Brain pericyte (primary cell): ENCODE data around the gene IMP3.

Experiments
- DNase-seq: peaks from one replicate; pipeline ENCODE4 v3.0.0-alpha.2; 2012; ENCODE audit warnings: low read depth, low spot score

The IMP3 gene

DNA sequence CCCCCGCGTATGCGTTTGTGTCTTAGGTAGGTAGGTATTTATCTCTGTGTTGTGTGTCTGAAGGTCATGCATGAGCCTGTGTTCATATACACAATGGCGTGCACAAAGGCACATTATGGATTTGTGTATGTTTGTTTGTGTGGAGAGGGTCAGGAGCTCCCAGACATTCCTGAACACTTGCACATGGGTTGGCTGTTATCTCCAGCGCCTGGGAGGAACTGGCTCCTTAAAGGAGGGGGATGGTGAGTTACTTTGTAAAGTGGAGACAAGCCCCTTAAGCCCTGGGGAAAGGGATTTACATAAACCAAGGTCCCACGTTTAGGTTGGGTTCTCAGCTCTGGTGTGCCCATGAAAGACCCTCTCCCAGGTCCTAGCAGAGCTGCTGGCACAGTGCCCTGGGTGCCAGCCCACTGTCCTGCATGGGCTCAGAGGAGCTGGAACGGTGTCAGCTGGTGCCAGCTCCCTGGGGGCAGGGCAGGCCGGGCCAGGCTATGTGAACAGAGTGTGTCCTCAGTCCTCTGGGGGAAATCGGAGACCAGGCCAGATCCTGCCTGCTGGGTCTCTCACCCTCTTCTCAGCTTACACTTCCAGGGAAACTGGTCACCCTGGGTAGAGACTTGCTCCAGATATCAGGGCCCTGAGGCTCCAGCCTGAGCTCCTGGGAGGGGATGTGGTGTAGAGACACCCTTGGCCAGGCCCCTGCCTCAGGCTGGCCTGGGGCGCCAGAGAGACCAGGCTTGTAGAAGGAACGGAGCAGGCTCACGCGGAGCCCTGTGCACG is 32.8 kb upstream of the IMP3 start:
- DNase-seq = no peak

DNA sequence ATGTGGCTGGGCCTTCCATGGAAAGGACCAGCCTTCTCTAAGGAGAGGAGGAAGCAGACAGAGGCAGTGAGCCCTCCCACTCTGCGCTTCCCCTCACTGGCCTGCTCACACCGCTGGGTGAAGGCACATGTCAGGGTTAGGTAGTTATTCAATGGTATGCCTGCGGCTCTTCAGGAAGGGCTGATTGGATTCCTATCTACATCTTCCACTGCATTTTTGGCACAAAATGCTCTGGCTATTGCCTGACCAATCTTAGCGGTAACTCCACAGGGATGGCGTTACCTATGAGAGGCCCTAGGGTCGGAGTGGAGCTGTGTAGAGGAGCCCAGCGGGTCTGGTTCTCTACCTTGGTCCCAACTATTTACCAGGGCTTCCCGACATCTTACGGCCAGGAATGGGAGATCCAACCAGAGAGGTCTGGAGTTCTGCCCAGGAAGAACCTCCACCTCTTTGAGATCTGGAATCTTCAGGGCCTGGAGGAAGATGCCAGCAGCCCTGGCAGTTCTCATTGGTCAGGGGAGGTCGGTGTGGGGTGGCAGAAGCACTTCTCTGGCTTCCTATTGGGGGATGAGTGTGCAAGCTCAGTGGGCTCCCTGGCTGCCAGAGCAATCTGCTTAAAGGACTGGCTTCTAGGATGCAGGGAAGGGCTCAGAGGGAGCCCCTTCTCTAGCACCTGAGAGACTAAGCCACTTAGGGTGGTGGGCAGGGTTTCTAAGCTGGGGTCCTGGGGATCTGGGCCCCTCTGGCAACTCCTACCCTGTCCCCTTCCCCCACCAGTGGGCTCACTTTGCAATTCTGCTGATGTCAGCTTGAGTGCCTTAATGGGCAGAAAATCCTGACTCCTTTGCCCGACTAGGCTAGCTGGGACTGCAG is 31.9 kb upstream of the IMP3 start:
- DNase-seq = no peak

DNA sequence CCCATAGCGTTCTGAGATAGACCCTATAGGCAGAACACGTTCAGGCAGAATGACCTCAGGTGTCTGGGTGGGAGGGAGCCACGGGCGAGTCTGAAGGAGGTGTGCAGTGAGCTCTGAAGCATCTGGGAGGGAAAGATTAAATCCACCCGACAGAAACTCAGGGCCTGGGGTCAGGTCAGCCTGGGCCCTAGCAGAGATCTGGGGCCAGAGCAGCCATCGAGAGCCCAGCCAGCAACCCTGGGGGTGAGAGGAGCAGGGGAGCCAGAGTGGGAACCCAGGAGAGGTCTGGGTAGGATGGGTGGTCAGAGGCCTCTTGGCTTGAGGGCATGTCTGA is 29.8 kb upstream of the IMP3 start:
- DNase-seq = no peak

DNA sequence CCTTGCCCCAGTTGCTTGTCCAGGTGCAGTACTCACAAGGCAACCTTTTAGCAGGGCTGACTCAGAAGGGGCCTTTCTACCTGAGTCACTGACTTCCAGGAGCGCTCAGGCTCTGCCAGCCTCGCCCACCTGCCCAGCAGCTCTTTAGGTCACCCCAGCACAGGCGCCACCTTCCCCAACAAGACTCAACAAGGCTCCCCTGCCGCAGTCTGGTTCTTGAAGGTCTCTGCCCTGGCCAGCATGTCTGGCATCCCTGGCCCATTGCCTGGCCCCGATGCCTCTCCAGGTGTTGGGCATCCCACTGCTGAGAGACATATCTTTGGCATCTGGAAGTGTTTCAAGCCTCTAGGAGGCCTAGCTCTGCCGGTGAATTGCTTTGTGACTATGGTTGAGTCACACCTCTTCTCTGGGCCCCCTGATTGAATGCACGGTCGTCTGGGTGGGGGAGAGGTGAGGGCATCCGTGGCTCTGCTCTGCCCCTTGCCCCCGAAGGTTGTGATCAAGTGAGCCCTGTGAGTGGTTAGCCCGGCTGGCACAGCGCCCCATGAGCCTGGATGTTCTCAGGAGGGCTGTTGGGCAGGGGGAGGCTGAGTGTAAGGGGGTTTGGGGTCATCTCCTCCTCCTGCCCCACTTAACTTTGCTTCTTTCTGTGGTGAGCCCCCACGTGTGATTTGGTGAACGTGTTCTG is 29.3 kb upstream of the IMP3 start:
- DNase-seq = no peak

DNA sequence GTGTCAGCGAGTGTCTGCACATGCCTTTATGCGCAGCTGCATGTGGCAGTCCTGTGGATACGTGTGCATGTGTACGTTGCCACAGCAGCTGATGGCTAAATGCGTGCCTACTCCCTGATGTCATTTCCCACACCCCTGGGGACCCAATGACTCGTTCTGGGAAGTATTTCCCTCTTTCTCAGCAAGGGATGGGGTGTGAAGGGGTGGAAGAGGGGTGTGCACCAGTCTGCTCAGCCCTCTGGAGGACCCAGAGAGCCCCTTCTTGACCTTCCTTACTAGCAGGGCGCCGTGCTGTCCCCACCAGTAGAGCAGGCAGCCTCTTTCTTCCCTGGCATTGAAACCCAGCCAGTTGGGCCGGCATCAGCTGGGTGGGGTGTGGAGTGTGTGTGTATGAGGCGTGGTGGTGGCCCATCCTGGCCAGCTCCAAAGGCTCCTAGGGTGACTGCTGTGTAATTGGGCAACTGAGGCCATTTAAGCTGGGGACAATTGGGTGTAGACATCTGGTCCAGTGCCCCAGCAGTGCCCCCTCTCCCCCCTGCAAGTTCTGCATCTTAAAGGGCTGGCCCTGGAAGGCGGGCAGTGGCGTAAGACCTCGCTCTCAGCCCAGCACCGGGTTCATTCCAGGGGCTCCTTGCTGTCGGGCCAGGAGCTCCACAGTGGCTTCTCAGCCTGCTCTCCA is 26.9 kb upstream of the IMP3 start:
- DNase-seq = peak; percentile 77

DNA sequence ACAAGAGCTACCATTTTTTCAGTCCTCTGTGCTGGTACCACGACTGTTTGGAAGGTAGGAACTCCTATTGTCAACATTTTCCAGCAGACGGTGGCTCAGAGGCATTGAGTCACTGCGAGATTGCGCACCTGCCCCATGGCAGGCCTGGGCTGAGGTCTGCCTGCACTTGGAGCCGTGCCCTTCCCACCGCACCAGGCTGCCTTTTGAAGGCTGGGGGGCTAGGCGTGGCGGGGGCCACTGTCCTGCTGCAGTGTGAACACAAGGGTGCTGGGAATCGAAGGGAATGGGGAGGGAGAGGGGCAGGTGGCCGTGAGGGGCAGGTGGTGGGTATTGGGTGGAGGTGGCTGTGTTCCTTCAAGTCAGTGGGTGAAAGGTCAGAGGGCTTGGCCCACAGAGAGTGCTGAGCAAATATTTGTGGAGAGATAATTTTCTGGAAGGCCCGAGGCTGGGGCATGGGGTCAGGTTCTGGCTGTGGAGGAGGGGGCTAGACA is 24.0 kb upstream of the IMP3 start:
- no peak for DNase-seq

DNA sequence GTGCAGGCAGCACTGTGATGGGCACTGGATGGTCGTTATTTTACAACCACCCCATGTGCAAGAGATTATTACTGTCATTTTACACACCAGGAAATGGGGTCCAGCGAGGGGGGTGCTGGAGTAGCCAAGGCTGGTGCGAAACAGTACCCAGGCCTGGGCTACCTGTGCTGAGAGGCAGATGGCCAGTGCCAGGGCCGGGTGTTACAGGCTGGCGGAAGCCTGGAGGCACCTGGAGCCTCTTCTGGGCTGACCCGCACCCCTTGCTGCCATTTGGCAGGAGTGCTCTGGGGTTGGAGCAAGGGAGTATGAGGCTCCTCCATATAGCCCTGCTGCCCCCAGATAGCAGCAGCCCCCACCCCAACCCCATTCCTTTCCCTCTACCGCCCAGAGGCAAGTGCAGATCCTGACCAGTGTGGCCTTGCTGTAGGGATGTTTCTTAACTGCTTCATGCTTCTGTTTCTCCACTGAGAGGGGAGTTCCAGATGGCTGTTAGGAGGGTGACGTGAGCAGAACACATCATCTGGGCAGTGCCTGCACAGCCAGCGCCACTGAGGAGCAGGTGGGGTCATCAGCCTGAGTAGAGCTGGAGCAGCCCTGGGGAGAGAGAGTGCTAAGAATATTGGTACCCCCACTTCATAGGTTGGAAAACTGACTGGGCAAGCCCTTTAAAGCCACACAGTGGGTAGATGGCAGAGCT is 22.9 kb upstream of the IMP3 start:
- no peak for DNase-seq

DNA sequence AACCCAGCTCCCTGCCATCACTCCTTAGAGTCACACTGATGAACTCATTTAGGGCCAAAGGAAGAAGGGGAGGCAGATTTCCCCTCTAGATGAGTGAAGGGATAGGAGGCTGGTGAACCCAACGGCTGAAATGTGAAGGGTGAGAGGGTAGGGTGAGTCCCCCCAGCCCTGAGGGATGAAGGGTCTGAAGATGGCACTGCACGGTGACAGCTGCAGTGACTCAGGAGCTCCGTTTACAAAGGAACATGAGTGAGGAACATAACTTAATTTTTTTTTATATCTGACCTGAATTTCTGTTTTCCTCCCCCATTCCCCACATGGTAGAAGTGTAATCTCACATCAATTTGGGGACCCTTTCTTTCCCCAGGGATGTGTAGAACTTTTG is 21.7 kb upstream of the IMP3 start:
- DNase-seq = no peak

DNA sequence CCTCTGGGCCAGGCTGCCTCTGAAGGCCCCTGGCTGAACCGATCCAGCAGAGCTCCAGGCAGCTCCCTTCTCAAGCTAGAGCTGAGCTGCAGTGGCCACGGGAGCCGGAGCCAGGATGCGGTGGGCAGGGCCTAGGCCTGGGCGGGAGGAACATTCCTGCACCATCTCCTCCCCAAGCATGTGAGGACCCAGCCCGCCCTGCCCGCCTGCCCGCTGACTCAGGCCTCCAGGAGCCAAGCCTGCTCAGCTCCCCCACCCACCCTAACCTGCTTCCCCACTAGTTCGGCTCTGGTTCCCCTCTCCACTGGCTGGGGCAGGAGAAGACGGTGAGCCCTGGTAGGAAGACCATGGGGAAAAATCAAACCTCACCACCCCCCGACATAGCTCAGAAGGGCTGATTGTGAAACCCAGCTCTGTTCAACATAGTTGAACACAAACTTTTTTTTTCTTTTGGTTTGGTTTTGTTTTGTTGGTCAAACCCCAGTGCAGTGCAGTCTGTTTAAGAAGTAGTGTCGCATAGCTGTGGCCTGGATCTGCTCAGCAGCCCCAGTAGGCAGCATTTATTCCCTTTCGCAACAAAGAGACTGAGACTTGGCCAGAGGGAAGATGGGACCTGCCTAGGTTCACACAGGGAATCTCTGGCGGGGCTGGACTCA is 21.2 kb upstream of the IMP3 start:
- DNase-seq = peak; percentile 69

DNA sequence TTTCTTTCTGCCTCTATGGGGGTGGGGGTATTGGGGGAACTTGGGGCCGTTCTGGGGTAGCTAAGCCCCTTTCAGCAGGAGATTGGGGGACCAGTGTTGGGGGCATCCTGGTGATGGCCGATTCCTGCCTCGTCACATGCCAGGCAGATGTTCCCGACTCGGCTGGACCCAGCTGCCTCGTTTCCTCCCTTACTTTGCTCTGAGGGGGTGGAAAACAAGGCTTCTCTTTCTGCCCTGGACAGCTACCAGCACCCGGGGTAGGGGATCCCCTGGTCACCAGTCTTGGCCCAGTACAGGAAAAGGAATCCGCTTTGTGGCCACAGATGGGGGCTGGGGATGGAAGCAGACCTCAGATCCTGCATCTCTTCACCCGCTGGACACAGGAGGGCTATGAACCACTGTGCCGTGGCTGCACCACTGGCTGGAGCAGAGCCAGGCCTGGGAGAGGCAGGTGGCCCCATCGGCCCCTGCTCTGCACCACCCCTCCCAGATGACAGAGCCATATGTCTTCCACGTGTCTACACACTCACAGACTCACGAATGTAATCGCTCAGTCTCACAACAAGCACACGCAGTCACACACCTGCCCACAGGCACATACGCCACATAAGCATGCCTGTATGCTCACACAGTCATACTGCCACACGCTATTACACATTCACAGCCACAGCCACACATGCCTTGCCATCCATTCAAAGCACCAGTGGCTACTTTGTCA is 20.1 kb upstream of the IMP3 start:
- DNase-seq = no peak

DNA sequence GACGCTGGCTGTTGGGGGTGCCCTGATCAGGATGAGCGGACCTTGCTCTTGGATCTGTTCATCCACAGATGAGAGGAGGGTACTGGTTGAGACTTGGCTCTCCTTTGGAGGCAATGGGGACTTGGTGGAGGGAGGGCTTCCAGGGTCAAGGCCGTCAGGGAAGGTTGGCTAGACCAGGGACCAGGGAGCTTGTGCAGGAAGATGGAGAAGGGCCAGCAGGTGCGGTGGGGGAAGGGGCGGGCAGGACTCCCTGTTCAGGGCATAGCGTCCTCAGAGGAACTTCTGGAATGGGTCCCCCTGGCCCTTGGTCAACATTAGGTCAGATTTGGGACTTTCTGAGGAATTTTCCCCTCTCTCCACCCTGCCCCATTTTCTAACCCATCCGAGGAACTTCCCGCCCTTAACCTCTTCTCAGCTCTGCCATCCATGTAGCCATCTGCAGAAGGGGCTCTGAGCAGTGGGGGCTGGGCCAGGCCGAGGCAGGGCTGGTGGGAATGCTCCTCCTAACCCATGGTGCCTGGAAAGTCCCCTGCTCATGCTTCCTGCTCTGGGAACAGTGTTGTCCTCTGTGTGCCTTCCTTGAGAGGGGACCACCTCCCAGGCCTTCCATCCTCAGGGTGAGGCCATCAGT is 19.2 kb upstream of the IMP3 start:
- DNase-seq = no peak

DNA sequence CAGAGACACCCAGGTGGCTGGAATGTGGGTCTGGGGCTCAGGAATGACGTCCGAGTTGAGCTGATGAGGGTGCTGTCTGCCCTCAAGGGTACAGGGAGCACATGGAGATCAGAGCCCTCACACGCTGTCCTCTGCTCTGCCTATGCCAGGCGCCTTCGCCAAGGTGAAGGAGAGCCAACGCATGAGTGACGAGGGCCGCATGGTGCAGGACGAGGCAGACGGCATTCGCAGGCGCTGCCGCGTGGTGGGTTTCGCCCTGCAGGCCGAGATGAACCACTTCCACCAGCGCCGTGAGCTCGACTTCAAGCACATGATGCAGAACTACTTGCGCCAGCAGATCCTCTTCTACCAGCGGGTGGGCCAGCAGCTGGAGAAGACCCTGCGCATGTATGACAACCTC is 16.8 kb upstream of the IMP3 start:
- no peak for DNase-seq

DNA sequence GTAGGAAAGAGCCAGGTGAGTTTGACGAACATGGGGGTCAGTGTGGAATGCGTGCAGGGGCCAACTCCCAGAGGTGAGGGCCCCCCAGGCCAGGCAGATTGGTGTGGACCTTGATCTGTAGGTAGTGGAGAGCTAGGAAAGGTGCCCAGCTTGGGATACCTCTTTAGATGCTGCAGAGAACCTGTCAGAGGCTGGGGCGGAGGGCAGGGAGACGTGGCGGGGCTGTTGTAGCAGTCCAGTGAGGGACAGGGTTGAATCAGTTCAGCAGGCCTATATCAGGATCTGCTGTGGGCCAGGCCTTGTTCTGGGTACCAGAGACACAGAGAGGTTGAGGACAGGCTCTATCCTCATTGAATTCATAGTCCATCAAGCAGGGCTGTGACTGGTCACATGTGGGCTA is 16.3 kb upstream of the IMP3 start:
- DNase-seq = no peak

DNA sequence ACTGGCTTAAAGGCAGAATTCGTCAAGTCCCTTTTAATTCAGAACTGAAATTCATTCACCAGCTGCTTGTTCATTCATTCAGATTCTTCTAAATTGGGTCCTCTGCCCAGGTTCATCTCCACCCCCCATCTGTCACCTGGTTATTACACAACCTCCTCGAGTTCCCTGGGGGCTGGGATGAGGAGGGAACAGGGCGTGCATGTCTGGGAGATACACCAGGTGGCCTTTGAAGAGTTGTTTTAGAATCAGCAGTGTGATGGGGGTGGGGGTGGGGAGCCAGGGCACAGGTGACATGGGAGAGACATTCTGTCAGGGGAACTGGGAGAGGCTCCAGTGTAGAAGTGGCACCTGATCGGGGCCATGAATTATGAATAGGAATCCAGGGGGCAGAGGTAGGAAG is 15.9 kb upstream of the IMP3 start:
- no peak for DNase-seq

DNA sequence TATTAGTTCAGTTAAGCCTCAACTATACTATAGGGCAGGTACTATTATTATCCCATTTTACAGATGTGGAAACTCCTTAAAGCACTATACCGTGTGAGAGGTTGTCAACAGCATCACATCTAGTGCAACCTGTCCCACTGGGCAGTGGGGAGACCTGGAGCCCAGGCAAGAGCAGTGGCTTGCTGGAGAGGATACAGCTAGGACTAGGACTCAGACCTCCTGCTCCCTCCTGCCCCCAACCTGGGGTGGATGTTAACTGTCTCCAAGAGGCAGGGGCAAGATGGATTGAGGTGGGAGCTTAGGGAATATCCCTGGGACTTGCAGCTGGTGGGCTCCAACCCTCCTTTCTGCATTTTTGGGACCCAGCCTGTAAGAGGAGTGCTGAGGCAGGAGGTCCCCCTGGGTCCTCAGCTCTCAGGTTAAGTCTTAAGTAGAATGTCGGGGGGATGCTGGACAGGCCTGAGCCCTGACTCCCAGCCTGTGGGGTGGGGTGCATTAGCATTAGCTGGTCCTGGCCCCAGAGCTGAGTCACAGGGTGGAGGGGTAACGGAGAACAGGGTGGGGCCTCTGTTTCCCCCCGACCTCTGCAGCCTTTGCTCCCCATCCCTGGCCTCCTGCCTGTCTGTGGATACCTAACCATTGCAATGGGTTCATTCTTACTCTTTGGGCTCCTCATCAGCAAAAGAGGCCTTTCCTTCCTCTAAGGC is 14.3 kb upstream of the IMP3 start:
- DNase-seq = no peak

DNA sequence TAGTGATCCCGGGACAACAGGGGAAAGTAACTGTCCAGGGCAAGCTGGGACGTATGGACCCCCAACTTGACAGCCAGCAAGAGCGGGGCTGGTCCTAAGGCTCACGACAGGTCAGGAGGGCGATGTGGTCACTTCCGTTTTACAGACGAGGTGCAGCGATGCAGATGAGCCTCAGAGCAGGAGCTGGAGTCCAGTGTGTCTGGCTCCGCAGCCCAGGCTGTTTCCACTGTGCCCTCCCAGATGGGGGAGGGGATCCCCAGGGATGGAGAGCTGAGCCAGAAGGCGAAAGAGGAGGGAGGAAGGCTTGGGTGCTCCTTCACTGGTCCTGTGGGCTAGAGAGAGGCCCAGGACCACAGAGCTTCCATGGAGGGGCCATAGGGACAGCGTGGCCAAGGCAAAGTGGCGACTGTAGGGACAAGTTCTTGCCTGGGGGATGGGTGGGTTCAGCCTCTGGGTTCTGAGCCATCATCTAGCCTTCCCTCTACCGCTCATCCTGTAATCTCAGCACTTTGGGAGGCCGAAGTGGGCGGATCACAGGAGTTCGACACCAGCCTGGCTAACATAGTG is 13.4 kb upstream of the IMP3 start:
- DNase-seq = no peak

DNA sequence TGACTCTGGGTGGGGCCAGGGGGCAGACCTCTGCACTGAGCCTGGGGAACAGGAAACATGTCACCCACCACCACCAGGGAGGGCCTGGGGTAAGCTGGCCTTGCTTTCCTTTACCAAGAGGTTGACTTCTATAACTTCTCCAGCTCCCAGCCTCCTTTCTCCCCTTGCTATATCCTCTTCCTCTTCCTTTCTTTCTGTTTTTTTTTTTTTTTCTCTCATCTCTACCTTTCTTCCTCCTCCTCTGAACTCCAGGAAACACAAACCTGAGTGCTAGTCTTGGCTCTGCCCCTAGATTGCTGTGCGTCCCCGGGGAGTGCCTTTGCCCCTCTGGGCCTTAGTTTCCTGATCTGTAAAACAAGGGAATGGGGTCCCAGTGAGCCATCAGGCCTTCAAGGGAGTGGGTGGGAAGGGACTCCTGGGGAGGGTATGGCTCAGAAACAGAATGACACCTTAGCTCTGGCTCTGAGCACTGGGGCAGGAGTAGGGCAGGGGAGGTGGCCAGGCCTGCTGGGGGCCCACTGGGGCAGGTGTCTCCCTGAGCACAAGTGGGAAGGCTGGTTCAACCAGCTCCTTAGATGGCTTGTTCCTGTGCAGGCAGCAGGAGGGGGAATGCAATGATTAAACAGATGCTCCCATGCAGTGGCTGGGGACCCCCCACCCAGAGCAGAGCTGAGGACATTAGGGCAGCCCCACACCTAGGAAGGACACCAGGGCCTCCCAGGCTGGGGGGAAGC is 12.0 kb upstream of the IMP3 start:
- no peak for DNase-seq
